HFF-Myc (cell line): Measurements from ENCODE around the gene DHX8.

ENCODE experiments used
- DNase-seq: peaks from one replicate; pipeline ENCODE4 v3.0.0-alpha.2; 2011; ENCODE audit warnings: low read depth; ENCODE audit errors: extremely low read depth
- H3K4me3 ChIP-seq: replicated peaks from 2 replicates; pipeline ENCODE4 v1.5.1; 2011; ENCODE audit warnings: low read depth, mild to moderate bottlenecking, control low read depth, low read length
- TF ChIP-seq, protein P1 (sequence below): IDR thresholded peaks from 2 replicates; pipeline ENCODE4 v1.5.1; 2012; ENCODE audit warnings: mild to moderate bottlenecking, low read depth, low read length, control low read depth; ENCODE audit errors: missing control alignments

DHX8 gene

DNA sequence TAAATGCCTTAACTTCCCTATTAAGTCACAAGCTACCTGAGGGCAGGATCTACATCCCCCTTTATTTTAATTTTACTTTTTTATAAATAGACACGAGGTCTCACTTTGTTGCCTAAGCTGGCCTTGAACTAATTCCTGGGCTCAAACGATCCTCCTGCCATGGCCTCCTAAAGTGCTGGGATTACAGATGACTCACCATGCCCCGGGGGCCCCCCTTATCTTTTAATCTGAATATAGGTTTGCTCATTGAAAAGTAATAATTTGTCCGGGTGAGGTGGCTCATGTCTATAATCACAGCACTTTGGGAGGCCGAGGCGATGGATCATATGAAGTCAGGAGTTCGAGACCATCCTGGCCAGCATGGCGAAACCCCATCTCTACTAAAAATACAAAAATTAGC is 48.2 kb downstream of the DHX8 start:
- H3K4me3 ChIP-seq = no peak overlapping the region
- DNase-seq = no peak
- TF ChIP-seq, protein P1, sequence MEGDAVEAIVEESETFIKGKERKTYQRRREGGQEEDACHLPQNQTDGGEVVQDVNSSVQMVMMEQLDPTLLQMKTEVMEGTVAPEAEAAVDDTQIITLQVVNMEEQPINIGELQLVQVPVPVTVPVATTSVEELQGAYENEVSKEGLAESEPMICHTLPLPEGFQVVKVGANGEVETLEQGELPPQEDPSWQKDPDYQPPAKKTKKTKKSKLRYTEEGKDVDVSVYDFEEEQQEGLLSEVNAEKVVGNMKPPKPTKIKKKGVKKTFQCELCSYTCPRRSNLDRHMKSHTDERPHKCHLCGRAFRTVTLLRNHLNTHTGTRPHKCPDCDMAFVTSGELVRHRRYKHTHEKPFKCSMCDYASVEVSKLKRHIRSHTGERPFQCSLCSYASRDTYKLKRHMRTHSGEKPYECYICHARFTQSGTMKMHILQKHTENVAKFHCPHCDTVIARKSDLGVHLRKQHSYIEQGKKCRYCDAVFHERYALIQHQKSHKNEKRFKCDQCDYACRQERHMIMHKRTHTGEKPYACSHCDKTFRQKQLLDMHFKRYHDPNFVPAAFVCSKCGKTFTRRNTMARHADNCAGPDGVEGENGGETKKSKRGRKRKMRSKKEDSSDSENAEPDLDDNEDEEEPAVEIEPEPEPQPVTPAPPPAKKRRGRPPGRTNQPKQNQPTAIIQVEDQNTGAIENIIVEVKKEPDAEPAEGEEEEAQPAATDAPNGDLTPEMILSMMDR = no peak

DNA sequence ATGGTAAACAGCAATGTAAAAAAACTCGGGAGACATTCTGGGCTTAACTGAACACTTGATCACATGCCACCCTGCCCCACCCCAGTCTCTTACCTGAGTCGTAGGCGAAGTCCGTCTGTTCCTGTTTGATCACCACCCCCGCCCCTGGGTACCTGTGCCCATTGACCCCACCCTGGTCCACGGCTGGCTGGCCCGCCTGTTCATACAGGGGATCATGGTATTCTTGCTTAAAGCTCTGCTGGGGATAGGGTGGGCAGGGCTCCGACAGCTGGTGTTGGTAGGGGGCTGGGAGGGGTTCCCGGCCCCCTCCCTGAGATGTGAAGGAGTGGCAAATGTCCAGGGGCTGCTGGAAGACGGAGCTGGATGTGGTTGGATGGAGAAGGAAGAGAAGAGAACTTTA is 48.8 kb downstream of the DHX8 start:
- H3K4me3 ChIP-seq = no peak overlapping the region
- TF ChIP-seq, protein P1 = no peak
- no peak for DNase-seq

DNA sequence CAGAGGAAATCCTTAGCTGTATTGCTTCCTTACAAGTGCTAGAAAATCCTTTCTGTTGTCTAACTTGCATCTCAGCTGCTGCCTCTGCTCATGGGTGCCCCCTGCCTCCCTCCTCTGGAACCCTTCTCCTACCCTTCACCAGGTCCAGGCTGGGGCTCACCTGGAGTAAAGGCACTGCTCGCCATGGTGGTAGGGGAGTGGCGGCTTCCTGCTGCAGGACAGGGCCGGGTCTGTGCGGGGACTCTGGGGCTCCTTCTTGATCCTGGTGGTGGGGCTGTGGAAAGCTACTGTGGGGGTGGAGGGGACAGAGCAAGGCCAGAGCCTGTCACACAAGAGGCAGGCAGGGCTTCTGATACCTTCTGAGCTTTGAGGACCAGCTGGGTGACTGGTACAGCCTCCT is 49.9 kb downstream of the DHX8 start:
- DNase-seq = no peak
- no peak overlapping the region for H3K4me3 ChIP-seq
- TF ChIP-seq, protein P1 = no peak

DNA sequence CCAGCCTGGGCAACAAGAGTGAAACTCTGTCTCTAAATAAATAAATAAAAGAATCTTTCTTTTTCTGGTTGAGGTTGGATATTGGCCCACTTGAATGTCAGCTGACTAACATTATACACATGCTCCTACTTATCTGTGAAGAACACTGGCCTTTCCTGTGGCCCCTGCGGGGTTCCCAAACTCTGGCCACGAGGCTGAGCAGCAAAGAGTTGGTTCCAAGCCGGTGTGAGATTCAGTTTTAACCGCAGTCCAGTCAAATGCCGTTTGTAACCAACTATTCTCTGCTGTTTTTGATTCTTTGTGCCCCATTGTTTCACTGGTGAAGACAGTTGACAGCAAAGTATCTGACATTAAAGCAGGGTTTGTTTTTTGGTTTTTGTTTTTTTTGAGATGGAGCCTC is 51.1 kb downstream of the DHX8 start:
- DNase-seq = no peak
- H3K4me3 ChIP-seq = no peak overlapping the region
- TF ChIP-seq, protein P1 = no peak

DNA sequence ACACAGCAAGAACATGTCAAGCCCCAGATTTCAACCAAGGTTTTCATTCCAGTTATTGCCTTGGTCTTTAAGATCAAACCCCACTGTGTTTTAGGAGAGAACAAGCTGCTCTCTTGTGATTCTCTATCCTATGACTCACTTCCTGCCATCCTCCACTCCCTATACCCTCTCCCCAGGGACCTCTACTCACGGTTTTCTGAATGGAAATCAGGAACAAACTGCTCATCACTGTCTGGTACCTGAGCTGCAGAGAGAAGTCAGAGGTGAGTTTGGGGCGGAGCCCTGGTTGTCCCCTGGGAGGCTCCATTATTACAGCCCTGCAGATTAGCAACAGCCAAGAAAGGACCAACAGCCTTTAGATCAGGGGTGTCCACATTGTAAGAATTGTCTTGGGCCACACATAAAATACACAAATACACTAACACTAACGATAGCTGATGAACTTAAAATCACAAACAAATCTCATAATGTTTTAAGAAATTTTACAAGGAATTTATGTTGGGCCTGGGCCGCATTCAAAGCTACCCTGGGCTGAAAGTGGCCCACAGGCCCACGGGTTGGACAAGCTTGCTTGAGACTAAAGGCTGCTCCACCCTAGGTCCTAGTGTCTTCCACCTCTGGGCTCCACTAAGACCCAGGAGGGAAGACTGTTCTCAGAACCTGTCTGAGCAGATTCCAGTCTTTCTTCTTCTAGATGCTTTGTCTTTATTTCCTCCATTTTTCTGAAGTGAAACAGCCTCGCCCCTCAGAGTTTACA is 52.6 kb downstream of the DHX8 start:
- TF ChIP-seq, protein P1 = no peak
- H3K4me3 ChIP-seq = no peak overlapping the region
- DNase-seq = peak; percentile 43

DNA sequence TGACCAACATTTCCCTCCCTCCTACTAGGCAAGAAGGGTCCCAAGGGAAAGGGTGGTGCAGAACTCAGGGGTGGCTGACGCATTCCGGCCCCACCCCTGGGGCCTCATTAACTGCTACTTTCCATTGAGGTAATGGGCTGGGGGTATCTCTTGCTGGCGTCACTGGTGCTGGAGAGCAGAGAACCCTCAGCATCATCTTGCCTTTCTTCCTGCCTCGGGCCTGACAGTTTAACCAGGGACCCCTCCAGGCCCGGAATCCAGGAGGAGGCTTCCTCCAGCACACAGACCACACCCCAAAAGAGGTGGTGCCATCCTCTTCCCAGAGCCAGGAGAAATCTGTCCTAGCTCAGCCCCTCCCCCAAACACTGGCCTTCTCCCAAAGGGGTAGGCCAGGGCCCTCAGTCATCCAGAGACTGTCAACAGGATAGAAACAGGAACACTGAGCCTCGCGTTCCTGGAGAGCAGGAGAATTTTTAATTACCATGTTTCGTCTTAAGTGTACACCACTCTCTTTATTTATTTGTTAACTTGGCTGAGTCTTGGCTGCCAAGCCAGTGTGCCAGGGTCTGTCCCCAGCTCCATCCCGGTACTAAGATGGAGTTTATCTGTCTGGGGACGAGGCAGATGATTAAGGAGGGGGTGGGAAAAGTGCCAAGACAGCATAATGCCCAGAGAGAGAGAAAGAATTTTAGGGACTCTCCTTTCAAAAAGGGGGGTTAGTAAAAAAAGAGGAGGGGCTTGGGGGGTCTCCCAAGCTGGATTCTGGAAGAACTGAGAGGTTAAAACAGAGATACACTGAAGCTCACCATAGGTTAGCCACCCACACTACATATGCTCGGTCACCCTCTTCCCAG is 57.3 kb downstream of the DHX8 start:
- H3K4me3 ChIP-seq = no peak overlapping the region
- TF ChIP-seq, protein P1 = no peak
- DNase-seq = no peak
